Urinary bladder (tissue), 4 donors: ENCODE results near the gene HHATL. TPM values are rescaled to one million over a fixed set of nuclear protein-coding genes. Genes with fewer than 3 reads are reported as not detected.

Experiments
- DNase-seq: peaks from one replicate; pipeline ENCODE4 v3.0.0-alpha.2; 2015; ENCODE audit errors: extremely low spot score
- H3K27ac ChIP-seq: one replicate; pipeline ENCODE4 v1.5.1; 2013; ENCODE audit warnings: low read depth, mild to moderate bottlenecking, moderate library complexity
- H3K36me3 ChIP-seq: one replicate; pipeline ENCODE4 v1.6.1; 2013; ENCODE audit warnings: mild to moderate bottlenecking, moderate library complexity; ENCODE audit not compliant: insufficient read depth
- H3K4me1 ChIP-seq: one replicate; pipeline ENCODE4 v1.6.1; 2013; ENCODE audit warnings: mild to moderate bottlenecking, moderate library complexity; ENCODE audit not compliant: insufficient read depth
- H3K4me3 ChIP-seq: one replicate; pipeline ENCODE4 v1.5.1; 2013; ENCODE audit warnings: low read depth, low read length
- WGBS: extraction: QIAGEN DNeasy Blood & Tissue Kit; methylation state at CpG from one replicate; pipeline ENCODE4 v1.1.7; 2013; 5-methylcytosine and 5-hydroxymethylcytosine counted together
- polyA plus RNA-seq: library from polyadenylated mRNA; stranded (reverse); fragments of 200-250 nt; gene quantifications from one replicate; pipeline ENCODE4 v1.2.3, GENCODE V29; 2013
- total RNA-seq: library from RNA; depleted of rRNA; stranded (reverse); fragments of >200 nt; gene quantifications from one replicate; pipeline ENCODE4 v1.2.3, GENCODE V29; 2014
- donor health status: healthy with polysubstance abuse.
- donor health status: healthy.

HHATL gene
- total and polyA plus RNA-seq, 2 donors, result 0.08 to 0.69 TPM

- 91% methylated on average over 7 of the region's 7 CpGs for WGBS
- no peaks in the 10 kb centered on the region for H3K4me1 ChIP-seq
- no peak overlapping the region for H3K27ac ChIP-seq
- no peak for DNase-seq
- H3K4me3 ChIP-seq, result no peak overlapping the region
- no peaks in the 10 kb centered on the region for H3K36me3 ChIP-seq
Observed at GRCh38 chr3:42684632-42685362, 17.8 kb downstream of the HHATL start.

GRCh38 chr3:42683875-42684598, 18.6 kb downstream of the HHATL start:
- 45% methylated on average over 10 of the region's 10 CpGs for WGBS
- H3K4me3 ChIP-seq, result no peak overlapping the region
- H3K36me3 ChIP-seq, result no peaks in the 10 kb centered on the region
- peak; percentile 25 for DNase-seq
- H3K4me1 ChIP-seq, result no peaks in the 10 kb centered on the region
- H3K27ac ChIP-seq, result no peak overlapping the region

DNA sequence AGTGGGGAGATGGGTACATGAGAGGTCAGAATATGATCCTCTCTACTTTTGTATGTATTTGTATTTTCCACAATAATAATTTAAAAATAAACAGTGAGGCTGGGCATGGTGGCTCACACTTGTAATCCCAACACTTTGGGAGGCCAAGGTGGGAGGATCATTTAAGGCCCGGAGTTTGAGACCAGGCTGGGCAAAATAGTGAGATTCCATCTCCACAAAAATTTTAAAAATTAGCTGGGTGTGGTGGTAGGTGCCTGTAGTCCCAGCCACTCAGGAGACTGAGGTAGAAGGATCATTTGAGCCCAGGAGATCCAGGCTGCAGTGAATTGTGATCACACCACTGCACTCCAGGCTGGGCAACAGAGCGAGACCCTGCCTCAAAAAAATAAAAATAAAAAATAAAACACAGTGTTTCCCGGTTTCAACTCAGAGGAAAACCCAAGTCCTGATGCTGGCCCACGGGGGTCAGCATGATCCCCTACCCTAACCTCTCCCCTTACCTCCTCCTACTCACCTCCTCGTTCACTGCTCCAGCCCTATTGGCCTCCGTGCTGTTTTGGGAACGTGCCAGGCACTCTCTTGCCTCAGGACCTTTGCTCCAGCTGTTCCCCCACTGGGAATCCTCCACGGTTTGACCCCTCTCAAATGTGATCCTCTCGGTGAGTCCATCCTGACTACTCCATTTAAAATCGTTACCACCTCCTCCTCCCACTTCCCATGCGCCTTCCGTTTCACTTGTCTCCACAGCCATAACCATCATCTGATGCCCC, 20.1 kb downstream of the HHATL start:
- Histone ChIP-seq H3K36me3 (no peaks in the 10 kb centered on the region), H3K27ac (no peak overlapping the region), H3K4me1 (no peaks in the 10 kb centered on the region), H3K4me3 (no peak overlapping the region)
- DNase-seq, result no peak
- WGBS, result 78% methylated on average over 12 of the region's 12 CpGs

- no peak for DNase-seq
- Histone ChIP-seq H3K36me3 (no peaks in the 10 kb centered on the region), H3K4me3 (no peak overlapping the region), H3K4me1 (no peaks in the 10 kb centered on the region), H3K27ac (no peak overlapping the region)
- 84% methylated on average over 10 of the region's 10 CpGs for WGBS
Observed at GRCh38 chr3:42681361-42682038, 21.1 kb downstream of the HHATL start.

DNA sequence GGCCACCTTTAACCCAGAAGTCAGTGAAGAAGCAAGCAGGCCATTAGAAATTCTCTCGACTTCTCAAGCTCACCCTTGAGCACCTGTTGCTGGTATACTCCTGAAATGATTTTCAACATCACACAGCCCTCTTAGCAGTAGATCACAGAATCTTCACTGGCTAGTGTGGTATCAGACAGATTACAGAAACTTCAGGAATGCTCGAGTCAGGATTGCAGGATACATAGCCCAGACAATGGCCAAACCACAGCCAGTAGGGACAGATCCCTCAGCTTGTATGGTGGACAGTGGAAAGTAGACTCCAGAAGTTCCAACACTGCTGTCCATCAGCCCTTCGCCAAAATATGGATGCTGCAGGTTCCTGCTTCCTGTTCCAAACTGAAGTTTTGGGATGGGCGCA, 21.8 kb downstream of the HHATL start:
- H3K4me3 ChIP-seq, result no peak overlapping the region
- 83% methylated on average over 4 of the region's 4 CpGs for WGBS
- H3K36me3 ChIP-seq, result no peaks in the 10 kb centered on the region
- DNase-seq, result no peak
- no peaks in the 10 kb centered on the region for H3K4me1 ChIP-seq
- no peak overlapping the region for H3K27ac ChIP-seq

DNA sequence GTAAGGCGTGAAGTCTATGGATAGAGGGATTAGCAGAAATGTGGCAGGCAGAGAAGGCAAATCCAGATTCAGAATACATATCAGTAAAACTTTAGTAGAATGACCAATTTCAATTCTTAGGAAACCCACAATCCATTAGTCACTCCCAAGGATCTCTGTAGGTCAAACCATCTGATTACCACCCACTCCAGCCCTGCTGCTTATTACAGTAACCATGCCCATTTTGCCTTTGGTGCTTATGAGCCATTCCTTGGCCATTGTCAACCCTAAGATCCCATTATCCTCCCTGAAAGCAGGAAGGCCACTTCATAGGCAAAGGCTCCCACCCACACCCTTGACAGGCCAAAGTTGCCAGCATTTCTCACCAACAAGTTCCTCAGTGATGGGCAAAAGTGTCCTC, 22.3 kb downstream of the HHATL start:
- H3K4me1 ChIP-seq, result no peaks in the 10 kb centered on the region
- WGBS, result 90% methylated on average over 1 of the region's 1 CpG

GRCh38 chr3:42678447-42678846, 24.2 kb downstream of the HHATL start:
- H3K36me3 ChIP-seq, result no peaks in the 10 kb centered on the region
- DNase-seq, result no peak
- H3K4me1 ChIP-seq, result no peaks in the 10 kb centered on the region
- no peak overlapping the region for H3K4me3 ChIP-seq
- 69% methylated on average over 2 of the region's 2 CpGs for WGBS
- no peak overlapping the region for H3K27ac ChIP-seq

More for the DNA sequence above, 22.3 kb downstream of the HHATL start:
- DNase-seq, result no peak
- Histone ChIP-seq H3K4me3 (no peak overlapping the region), H3K36me3 (no peaks in the 10 kb centered on the region), H3K27ac (no peak overlapping the region)

DNA sequence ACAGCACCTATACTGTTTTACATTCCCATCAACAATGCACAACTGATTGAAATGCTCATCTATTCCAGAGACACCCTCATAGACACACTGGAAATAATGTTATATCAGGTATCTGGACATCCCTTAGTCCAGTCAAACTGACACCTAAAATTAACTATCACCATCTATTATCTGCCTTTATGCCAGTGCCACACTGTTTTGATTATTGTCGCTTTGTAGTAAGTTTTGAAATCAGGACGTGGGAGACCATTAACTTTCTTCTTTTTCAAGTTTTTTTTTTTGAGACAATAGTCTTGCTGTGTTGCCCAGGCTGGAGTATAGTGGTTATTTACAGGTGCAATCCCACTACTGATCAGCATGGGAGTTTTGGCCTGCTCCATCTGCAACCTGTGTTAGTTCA, 26.7 kb downstream of the HHATL start:
- DNase-seq, result no peak
- 85% methylated on average over 2 of the region's 2 CpGs for WGBS
- H3K36me3 ChIP-seq, result no peaks in the 10 kb centered on the region

GRCh38 chr3:42674146-42674545, 28.5 kb downstream of the HHATL start:
- H3K4me1 ChIP-seq, result no peaks in the 10 kb centered on the region
- no peak overlapping the region for H3K4me3 ChIP-seq
- 47% methylated on average over 3 of the region's 3 CpGs for WGBS
- no peak overlapping the region for H3K27ac ChIP-seq
- no peak for DNase-seq
- H3K36me3 ChIP-seq, result no peaks in the 10 kb centered on the region

More for the DNA sequence above, 26.7 kb downstream of the HHATL start:
- no peaks in the 10 kb centered on the region for H3K4me1 ChIP-seq
- no peak overlapping the region for H3K27ac ChIP-seq
- H3K4me3 ChIP-seq, result no peak overlapping the region

GRCh38 chr3:42673082-42673481, 29.5 kb downstream of the HHATL start:
- no peak for DNase-seq
- no peaks in the 10 kb centered on the region for H3K36me3 ChIP-seq
- no peak overlapping the region for H3K27ac ChIP-seq
- H3K4me1 ChIP-seq, result no peaks in the 10 kb centered on the region
- H3K4me3 ChIP-seq, result no peak overlapping the region

- Histone ChIP-seq H3K27ac (no peak overlapping the region), H3K36me3 (no peaks in the 10 kb centered on the region), H3K4me1 (no peaks in the 10 kb centered on the region), H3K4me3 (no peak overlapping the region)
- no peak for DNase-seq
- WGBS, result 54% methylated on average over 1 of the region's 1 CpG
Observed at GRCh38 chr3:42672515-42672914, 30.1 kb downstream of the HHATL start.

DNA sequence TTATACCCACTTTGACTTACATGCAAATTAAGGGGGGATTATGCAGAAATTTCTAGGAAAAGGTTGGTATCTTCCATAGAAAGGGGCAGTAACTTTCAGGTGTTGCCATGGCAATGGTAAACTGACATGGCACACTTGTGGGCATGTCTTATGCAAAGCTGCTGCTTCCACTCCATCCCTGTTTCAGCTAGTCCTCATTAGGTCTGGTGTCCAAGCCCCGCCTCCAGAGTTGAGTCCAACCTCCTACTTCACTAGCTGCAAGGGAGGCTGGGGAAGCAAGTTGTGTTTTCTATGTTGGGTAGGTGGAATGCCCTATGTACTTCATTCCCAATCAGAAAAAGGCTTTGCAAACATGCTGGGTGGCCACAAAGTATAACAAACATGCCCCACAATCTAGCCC, 31.9 kb downstream of the HHATL start:
- Histone ChIP-seq H3K4me1 (no peaks in the 10 kb centered on the region), H3K4me3 (no peak overlapping the region), H3K36me3 (no peaks in the 10 kb centered on the region), H3K27ac (no peak overlapping the region)
- no peak for DNase-seq
- 86% methylated on average over 1 of the region's 1 CpG for WGBS

DNA sequence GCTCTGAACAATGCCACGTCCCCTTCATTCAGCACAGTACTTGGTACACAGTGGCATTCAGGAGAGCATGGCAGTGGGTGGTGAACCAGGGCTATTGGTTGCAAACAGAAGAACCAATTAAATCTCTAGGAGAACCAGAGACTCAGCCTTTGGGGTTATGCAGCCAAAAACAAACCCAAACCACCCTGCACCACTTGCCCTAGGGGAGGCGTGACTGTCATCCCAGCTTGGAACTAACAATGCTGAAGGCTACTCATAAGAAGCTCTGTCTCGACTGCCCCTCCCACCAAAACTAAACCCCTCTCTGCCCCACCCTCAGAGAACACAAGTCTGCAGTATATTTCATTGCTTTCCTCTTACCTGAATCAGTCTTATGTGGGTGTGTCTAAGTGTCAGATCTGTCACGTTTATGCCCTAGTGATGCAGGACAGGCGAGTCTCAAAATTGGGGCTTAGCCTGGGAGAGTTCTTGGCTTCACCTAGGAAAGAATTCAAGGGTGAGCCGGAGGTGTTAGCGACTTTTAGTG, 32.5 kb downstream of the HHATL start:
- no peak overlapping the region for H3K4me3 ChIP-seq
- H3K4me1 ChIP-seq, result no peaks in the 10 kb centered on the region
- H3K27ac ChIP-seq, result no peak overlapping the region
- DNase-seq, result no peak
- WGBS, result 84% methylated on average over 7 of the region's 7 CpGs
- no peaks in the 10 kb centered on the region for H3K36me3 ChIP-seq
